HL-60/S4 (cell line): ENCODE measurements around the gene SNAP25.

Source experiments
- in situ Hi-C: fragments of 300-500 bp; cut with MboI; formaldehyde crosslinking; loops from 2 replicates; pipeline ENCODE4 v1.14.3; 2022; ENCODE audit warnings: low sequenced_read_pairs

The SNAP25 gene

DNA sequence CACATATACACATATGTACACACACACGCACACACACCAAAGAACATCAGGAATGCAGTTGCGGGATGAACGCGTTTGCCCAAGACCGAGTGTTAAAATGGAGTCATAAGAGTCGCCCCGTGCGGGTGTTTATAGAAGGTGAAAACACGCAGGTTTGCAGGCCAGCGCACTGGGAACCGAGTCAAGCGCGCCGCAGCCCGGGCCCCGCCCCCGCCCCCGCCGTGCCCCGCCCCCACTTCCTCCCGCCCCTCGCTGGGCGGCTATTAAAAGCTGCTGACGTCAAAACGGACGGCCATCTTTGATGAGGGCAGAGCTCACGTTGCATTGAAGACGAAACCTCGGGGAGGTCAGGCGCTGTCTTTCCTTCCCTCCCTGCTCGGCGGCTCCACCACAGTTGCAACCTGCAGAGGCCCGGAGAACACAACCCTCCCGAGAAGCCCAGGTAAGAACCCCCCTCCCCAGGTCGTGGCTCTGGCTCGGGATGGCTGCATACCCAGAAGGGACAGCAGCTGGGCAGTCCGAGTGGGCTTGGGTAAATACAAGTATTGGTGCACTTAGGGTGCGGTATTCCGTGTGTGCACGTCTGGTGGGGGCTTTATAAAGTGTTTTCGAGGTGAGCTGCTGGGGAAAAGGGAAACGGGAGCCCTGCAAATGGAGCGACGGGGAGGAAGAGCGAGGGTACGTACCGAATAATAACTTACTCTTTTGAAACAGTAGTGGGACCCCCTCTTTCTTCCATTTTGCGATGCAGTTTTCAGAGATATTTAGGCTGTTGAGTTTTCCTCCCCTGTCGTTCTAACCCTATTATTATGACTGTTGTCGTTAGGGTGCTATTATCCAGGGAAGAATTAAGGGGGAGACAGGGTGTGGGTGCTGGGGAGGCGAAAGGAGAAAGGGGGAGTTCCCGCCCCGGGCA is at the start of gene SNAP25:
Gene SNAP25, plus strand, starts transcription at position 295 of the 916 bp plus-strand sequence. CDS start 56,662 bp downstream, outside the sequence.
- in situ Hi-C loops: no loop called here

DNA sequence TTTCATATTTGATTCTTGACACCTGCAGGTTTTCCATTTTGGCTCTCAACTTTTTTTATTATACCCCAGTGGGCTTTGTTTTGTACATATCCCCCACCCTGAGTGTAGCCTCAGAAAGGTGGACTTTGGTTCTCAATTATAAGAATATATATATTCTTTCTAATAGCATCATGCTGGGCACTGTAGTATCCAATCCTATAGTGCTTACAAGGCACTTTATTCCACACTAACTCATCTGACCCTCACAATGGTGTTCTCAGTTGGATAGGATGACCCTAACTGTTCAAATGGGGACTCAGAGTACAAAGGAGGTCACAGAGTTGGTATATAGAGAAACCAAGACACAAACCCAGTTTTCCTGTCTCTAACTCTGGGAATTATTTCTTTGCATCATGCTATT is 48.9 kb upstream of the SNAP25 start:
- in situ Hi-C loops: no loop called here

DNA sequence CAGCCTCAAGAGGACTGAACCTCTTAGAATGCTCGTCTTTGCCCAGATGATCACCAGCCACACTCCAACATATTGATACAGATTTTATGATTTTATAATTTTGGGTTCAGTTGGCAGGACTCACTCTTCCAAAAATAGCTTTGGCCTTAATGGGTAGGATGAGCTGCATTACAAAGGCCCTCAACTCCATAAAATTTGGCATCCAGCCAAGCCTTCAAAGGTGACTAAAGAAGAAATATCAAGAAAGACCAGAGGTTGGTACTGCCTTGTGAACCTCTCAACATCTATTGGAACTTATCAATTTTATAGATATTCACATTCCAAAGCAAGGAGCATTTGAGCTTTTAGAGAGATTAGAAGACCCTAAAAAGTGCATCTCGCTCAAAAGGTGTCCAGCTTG is 48.4 kb upstream of the SNAP25 start:
- in situ Hi-C loops: no loop called here

DNA sequence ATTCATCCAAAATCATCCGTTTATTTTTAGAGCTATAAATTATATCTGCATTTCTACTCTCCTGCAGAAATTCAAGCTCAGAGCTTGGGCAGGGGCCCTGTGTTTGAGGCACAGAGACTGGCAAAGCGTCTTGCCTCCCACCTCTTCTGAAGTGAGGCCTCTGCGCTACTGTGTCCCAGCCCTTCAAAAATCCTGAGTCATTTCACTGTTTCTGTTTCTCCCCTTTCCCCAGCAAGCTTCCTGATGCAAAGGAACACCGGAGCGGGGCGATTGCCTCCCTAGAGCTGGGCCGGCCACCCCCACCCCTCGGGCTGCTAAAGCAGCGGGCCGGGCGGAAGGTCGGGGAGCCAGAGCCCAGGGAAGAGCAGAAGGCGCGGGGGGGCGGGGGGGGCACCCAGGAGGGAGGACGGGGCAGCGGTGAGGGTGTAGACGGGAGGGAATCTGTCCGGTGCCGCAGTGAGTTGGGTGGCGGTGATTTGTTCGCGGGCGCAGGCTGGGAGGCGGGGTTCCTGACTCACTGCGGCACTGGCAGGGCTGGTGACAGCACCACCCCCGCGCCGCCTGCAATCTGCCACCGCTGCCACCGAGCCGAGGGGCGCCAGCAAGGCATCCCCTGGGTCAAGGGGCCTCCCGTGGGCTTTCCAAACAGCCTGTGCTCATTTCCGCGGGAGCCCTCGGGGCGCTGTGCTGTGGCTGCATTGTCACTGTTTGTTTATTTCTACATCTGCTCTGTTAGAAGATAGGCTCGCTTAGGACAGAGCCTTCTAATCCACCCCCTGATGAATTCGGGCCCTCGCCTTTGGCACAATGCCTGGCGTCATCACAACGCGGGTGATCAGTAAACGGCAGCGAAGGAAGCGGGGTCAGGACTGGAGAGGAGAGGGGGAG is 46.5 kb upstream of the SNAP25 start:
- in situ Hi-C loops: no loop called here

DNA sequence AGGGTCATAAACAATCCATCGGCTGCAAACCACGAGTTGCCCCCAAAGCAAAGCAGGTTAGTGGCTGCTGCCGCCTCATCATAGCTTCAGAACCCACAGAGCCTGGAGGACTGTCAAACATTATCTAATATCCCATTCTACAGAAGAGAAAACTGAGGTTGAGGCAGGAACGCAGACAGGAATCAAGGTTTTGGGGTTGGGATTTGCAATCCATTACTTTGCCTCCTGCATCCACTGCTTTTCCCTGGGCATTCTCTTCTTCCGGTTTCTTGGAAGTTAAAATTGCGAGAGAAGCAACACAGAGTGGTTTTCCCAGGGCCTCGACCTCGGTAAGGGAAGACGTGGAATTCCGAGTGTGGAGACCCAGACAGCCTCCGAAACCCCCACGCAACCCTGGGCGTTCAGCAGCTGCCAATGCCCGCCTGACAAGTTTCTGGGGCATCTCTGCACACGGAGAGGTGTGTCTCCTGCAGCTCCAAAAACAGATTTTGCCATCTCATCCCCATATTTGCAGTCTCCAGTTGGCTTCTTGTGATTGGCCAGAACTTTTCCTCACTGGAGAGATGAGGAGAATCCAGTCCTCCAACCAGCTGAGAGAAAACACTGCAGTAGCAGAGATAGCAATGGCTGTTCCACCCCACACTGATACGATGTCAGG is 45.5 kb upstream of the SNAP25 start:
- in situ Hi-C loops: no loop called here

DNA sequence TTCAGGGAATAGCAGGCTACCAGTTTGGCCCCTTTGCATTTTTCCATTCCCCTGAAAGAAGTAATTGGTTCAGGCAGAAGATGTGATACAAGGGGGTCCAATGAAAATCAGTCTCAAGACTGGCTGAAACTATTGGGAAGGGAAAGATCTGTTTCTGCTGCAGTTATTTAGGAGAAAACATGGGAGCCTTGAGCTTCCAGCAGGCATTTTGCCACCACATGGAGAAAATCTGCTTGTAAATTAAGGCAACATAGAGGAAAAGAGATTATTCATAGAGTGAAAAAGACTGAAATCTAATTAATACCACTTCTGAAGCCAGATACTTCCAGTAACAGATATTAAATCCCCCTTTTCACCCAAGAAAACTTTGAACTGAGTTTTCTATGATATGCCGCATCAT is 44.2 kb upstream of the SNAP25 start:
- in situ Hi-C loops: no loop called here

DNA sequence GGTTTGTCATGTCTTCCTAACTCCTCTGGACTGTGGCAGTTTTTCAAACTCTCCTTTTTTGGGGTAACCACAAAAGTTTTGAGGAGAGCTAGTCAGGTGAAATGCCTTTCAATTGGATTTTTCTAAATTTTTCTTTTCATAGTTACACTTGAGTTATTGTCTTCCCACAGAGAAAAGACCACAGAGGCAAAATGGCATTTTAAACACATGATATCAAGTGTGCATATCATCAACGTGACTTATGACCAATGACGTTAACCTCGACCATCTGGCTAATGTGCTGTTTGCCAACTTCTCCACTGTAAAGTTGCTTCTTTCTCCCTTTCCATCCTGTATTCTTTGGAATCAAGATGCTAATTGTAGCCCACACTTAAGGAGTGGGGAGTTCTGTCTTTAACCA is 41.3 kb upstream of the SNAP25 start:
- in situ Hi-C loops: no loop called here

DNA sequence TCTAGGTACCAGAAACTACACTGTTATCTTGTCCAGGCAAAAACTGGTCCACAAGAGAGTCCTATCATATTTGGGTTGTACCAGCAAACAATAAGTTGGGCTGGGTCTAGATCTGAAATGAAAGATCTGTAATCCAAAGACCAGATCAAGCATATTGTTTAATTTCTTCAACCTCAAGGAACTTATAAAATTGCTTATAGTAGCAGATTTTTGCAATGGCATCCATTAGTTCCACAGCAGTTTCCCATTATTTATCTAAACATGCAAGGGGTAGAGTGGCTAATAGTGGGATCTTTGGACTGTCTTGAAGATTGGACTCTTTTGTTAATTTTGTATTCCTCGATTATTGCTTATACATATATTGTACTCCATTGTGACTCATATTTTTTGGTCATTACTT is 40.5 kb upstream of the SNAP25 start:
- in situ Hi-C loops: no loop called here

DNA sequence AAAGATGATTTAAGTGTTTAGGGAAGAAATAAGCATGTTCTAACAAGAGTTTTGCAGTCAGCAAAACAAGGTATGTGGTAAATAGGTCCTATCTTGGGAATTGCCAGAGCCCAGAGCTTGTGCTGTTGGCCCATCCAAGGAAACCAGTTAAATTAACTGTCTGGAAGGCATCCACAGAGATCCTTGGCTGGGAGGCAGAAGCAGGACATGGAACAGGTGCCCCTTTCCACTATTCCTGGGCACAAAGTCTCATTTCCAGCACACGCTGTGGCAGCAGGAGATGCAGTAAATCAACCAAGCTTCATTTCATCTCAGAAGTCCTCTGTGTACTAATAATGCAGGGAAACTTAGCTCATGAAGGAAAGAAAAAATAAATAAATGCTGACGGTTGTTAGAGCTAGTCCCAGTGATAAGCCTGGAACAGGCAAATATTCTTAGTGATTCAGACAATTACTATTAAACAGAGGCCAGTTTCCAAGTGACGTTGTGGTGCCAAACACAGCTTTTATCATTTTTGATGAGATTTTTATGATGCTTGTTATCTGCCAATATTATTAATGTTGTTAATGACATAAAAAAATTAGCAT is 39.8 kb upstream of the SNAP25 start:
- in situ Hi-C loops: no loop called here

DNA sequence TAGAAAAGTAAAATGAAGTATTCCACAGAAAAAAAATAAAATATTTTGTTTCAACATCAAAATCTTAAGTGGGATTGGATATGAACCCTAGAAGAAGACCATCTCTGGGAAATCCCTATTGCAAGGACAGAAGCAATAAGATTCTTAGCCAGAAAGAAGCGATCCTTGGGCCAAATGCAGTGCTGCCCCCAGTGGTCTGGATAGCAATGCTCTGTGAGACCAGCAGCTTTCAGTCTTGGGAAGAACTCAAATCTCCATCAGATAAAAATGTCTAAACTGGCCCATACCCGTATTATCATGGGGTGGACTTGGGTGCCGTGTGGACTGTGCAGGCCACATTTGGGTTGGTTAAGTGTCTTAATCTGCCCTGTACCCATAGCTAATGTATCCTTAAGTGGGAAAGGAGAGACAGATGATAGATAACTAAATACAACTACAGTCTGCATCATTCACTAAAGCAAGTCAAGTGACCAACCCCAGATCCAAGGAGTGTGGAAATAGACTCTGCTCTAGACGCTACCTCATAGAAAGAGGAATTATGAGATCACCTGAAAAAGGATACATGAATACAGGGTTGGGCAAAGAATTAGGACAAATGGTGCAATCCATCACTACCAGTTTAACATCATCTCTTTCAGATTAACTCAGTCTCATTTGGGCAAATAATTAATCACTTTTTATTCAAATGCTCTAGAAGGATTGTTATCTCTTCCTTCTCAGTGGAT is 38.9 kb upstream of the SNAP25 start:
- in situ Hi-C loops: no loop called here

DNA sequence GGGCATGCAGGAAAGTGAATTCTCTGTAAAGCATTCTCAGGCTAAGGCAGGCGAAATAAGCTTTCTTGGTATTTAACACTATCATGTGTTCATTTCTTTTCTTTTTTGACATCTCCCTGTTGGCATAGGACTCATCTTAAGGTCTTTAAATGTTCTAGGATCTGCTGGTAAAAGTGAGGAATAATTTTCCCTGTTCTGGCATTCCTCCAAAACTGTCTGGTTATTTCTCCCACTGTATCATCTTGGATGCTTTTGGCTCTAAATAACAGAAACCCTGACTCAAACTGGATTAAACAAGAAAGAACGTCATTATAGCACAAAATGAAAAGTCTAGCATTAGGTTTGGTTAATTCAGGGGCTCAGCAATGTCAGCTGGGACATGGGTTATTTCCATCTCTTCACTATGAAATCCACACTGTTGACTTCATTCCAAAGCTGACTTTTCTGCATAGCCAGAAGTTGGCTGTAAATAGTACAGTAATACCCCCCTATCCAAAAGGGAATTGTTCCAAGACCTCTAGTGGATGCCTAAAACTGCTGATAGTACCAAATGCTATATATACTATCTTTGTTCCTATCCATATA is 37.9 kb upstream of the SNAP25 start:
- in situ Hi-C loops: no loop called here

DNA sequence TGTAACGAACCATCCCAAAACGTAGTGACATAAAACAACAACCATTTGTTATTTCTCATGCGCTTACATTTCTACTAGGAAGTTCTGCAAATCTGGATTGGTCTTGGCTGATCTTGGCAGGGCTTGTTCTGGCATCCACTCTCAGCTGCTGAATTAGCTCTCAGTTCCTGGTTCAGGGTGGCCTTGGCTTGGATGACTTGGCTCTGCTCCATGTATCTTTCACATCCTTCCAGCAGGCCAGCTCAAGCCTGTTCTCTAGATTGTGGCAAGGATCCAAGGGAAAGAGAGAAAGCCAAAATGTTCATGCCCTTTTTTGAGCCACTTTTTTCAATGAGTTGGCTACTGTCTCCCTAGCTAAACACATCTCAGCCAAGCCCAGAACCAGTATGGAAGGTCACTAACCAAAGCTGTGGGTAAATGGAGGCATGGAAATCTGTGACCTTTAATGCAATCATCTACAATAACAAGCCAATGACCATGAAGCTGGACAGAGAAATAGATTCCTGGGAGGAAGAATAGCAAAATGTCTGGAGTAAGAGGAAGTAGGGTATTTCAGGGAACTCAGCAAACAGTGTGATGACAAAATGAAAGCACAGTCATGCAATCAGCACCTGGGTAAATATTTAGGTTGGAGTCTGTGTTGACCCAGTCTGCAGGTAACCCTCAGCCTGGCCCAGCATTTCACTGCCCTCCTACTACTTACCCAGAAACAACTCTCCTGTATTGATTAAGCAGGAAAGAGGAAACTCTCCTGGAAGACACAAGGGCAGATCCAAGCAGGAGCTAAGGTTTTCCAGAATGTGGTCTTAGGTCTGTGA is 32.7 kb upstream of the SNAP25 start:
- in situ Hi-C loops: no loop called here

DNA sequence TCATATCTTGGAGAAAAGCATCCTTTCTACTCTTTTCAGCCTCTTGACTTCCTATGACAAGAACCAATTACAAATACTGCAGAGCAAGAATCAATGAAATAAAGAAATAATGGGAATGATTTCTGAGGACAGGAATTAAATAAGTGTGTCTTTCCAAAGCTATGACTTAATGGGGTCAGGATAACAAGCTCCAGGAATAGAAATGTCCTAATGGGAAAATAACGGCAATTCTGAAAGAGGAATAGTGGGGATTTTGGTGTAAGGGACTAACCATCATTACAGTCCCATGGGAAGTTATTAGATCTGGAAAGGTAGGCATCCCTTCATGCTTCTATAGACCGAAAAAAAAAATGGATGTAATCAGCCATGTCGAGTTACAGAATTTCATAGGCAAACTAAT is 28.2 kb upstream of the SNAP25 start:
- in situ Hi-C loops: no loop called here

DNA sequence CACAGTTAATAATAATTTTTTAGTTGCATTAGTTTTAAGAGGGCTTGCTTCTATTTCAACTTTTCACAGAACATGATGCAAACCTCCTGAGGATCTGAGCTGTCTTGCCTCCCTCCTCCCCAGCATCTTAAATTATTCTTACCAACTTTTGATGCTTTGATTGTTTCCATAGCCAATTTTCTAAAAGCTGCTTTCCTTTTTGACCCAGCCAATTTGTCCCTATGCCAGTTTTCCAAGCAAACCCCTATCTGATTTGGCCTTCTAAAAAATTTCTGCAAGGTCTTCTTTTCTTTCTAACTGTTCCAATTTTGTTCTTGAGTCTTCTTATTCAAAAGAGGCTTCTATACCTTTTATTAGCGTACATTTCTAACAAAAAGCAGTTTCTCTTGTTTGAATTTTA is 26.5 kb upstream of the SNAP25 start:
- in situ Hi-C loops: no loop called here

DNA sequence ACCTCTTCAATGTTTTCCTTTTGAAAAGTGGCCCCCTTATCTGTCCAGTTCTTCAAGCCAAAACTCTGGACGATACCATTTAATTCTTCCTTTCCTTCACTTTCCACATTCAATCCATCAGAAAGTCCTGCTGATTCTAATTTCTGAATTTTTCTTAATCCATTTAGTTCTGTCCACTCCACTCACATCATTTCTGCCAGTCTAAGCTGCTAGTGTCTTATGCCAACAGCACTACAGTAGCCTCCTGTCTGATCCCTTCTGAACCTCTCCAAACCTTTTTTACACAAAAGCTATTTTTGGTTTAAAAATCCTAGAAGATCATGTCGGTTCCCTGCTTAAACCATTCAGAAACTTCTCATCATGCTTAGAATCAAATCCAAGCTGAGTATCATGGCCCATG is 24.5 kb upstream of the SNAP25 start:
- in situ Hi-C loops: no loop called here

DNA sequence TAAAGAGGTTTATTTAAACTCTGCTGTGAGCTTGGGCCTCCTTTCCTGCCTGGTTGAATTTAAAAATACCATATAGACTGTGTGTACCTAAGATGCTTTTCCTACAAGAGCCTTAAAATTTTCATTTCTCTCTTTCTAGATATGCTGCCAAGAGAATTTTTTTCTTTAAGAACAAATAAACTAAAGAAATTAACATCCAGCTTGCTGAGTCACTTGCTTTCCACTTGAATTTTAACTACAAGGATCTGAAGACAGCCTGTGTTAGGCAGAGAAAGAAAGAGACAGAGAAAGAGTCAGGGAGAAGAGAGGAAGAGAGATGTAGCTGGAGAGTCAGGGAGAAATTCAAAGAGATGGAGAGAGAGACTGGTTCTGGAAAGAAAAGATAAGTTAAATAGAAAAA is 18.3 kb upstream of the SNAP25 start:
- in situ Hi-C loops: no loop called here

DNA sequence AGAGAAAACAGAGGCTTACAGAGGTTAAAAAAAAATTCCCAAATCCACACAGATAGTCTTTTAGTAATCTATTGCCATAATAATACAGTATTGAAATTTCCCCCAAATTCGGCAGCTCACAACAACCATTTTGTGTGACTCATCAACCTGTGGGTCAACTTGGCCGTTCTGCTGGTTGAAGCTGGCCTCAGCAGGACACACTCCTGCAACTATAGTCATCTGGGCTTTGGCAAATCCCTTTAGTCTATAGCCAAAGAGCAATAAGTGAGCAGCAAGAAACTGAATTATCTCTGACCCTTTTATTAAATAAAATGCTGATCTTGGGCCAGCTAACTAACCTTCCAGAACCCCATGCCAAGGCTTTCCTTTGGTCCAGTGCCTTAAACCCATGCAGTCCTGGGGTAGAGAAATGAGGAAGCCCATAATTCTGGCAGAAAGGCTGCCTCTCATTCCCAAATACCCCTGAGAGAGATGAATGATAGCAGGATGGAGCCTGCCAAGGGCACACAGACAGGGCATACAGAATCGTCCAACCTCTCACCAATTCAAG is 17.2 kb upstream of the SNAP25 start:
- in situ Hi-C loops: no loop called here

DNA sequence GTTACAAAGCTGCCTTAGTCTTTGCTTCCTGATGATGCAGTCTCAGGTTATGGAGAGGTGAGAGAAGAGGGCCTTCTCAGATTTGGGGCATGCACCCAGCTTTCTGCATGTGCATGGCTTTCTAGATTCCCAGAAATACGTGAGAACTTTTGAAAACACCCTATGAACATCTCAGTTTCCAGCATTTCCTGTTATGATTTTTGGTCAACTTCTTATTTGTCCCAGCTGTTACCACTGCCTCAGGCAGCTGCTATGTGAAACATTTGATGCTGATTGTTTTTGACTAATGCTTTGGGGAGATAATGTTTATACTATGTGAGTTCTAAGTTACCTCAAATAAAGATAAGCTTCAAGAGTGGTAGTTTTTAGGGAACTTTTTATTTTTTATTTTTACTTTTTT is 9.5 kb upstream of the SNAP25 start:
- in situ Hi-C loops: no loop called here

DNA sequence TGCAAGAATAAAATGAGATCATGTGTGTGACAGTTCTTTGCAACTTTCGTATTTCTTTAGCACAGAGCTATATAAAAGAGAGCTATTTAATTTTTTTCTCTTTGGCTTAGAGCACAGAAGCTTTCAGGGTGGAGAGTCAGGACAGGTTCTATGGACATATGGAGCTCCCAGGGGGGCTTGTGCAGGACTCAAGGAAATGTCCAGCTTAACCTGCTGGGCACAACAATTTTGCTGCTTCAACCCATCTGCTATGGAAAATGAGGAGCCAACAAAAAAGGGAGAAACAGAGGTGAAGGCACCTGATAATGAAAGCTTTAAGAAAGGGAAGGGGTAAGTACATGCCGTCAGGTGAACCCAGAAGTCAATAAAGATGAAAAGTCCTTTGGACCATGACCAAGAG is 5.1 kb upstream of the SNAP25 start:
- in situ Hi-C loops: no loop called here
